CMK (cell line): ENCODE results near the gene MC1R.
A peak's percentile ranks its signal among the peaks of the same experiment; 100 is the strongest.
"Not testable (repeated sequence)": the region's sequence is repeated elsewhere in the genome, so short reads cannot be mapped to it uniquely, and the experiment has no call there.

Experiments
- DNase-seq: peaks from one replicate; pipeline ENCODE4 v3.0.0-alpha.2; 2010; ENCODE audit warnings: low read depth

MC1R gene

DNA sequence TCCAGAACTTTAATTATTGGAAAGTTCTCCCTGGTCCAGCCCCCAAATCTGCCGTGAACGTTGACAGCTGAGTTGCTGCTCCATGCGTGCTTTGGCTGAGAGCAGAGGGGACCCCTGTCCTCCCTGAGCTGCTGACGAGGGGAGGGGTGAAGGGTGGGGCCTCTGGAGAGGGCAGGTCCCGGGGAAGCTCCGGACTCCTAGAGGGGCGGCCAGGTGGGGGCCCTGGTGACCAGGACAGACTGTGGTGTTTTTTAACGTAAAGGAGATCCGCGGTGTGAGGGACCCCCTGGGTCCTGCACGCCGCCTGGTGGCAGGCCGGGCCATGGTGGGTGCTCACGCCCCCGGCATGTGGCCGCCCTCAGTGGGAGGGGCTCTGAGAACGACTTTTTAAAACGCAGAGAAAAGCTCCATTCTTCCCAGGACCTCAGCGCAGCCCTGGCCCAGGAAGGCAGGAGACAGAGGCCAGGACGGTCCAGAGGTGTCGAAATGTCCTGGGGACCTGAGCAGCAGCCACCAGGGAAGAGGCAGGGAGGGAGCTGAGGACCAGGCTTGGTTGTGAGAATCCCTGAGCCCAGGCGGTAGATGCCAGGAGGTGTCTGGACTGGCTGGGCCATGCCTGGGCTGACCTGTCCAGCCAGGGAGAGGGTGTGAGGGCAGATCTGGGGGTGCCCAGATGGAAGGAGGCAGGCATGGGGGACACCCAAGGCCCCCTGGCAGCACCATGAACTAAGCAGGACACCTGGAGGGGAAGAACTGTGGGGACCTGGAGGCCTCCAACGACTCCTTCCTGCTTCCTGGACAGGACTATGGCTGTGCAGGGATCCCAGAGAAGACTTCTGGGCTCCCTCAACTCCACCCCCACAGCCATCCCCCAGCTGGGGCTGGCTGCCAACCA is at the start of gene MC1R:
Gene MC1R (plus strand): TSS at position 410 of the 895 bp plus-strand sequence. CDS start 397 bp downstream, at position 807.
- DNase-seq: peak; percentile 64

DNA sequence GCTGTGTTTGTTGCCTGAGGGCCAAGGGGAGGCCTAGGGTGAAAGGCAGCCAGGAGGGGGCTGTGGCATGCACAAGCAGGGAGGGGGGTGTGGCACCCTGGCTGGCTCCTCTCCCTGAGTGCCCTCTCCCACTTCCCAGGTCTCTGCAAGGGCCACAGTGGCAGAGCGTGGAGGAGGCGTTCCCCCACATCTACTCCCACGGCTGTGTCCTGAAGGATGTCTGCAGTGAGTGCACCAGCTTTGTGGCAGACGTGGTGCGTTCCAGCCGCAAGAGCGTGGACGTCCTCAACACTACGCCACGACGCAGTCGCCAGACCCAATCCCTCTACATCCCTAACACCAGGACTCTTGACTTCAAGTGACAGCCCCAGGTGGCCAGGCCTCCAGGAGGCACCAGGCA is 48.8 kb upstream of the MC1R start:
- DNase-seq: no peak

DNA sequence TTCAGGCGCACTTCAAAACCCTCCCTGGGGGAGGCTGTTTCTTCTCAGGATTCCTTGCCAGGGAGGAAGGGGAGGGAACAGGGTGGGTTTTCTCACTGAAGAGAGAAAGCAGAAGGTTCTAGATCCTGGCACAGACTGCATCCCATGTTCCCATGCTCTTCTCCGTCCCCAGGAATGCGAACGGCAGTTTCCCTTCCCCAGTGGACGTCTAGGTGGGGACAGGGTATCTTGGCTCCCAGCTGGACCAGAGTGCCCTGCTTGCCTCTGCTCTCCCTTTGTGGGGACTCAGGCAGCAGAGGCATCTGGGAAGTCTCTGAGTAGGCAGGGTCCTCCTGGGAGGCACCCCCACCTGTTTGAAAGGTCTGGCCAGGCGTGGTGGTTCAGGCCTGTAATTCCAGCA is 48.2 kb upstream of the MC1R start:
- no peak for DNase-seq

DNA sequence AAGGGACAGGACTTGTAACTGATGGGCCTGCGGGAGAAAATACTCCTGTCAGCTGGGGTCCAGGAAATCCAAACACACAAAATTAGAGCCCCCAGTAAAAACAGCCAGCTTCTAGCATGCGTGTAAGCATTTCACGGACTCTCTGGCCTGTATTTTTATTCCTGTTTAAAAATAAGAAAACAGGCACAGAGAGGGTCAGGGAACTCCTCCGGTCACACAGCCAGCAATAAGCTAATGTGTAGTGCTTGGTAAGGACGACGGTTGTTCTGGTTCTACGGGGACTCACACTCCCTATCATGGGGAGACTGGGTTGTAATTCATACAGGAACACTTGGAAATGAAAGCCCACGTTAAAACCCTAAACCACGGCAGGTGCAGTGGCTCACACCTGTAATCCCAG is 46.8 kb upstream of the MC1R start:
- no peak for DNase-seq

DNA sequence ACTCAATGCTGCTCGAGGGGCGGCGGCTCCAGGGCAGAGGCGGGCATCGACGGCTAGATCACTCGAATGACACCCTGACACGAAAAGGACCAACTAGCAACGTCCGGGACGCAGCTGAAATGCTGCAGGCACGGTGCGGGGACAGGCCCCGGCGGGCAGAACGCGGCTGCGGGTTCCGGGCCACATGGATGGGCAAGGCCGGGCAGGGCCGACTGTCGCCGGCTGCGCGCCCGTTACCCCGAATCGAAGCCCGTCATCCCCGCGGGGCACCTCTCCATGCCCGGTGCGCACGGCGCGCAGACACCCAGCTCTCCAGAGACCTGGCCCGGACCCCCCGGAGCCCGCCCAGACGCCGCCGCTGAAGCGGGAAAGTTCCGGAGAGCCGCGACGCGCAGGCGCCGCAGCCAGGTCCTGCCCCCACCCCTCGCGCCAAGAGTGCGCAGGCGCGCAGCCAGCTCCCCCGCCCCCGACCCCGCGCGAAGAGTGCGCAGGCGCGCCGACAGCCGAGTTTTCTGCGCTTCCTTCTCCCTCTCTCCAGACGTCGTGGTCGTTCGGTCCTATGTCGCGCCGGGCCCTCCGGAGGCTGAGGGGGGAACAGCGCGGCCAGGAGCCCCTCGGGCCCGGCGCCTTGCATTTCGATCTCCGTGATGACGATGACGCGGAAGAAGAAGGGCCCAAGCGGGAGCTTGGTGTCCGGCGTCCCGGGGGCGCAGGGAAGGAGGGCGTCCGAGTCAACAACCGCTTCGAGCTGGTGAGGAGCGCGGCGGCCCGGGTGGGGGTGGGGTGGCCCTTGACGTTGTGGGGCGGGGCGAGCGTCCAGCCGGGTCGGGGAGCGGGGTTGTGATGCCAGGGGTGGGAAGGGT is 45.3 kb upstream of the MC1R start, which contains the start of gene TCF25:
Gene TCF25 (plus strand): TSS at position 484 of the 863 bp plus-strand sequence. CDS start 76 bp downstream, at position 560.
- peak; percentile 67 for DNase-seq

DNA sequence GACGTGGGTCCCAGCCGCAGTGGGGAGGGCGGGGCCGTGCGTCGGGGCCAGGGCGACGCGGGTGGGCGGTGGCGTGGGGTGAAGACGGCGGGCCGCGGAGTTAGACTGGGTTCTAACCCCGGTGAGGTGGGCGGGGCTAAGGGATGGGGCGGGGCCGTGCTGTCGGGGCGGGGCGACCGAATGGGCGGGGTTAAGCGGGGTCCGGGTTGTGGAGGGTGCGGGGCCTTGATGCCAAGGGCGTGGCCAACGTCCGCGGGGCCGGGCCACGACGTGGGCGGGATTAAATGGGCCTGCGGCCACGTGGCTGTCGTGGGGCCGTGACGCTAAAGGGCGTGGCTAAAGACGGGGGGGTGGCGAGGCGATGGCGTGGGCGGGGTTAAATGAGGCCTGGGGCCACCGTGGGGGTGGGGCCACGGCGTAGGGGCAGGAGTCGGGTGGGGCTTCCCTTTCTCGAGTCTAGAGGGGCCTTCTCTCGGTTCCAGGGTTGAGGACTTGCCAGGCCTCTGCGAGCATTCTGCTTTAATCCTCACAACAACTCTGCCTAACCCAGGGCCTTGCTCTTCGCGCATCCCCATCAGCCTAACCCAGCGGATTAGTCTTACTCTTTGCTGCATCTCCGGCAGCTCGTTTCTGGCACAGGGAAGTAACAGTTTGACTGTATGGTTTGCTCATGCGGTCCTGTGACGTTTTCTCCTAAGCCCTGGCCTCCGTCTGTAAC is 44.5 kb upstream of the MC1R start:
- DNase-seq: peak; percentile 91

DNA sequence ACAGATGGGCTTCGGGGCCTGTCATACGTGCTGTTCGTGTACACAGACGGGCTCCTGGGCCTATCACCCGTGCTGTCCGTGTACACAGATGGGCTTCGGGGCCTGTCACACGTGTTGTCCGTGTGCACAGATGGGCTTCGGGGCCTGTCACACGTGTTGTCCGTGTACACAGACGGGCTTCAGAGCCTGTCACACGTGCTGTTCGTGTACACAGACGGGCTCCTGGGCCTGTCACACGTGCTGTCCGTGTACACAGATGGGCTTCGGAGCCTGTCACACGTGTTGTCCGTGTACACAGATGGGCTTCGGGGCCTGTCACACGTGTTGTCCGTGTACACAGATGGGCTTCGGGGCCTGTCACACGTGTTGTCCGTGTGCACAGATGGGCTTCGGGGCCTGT is 39.5 kb upstream of the MC1R start:
- DNase-seq: not testable (repeated sequence)

DNA sequence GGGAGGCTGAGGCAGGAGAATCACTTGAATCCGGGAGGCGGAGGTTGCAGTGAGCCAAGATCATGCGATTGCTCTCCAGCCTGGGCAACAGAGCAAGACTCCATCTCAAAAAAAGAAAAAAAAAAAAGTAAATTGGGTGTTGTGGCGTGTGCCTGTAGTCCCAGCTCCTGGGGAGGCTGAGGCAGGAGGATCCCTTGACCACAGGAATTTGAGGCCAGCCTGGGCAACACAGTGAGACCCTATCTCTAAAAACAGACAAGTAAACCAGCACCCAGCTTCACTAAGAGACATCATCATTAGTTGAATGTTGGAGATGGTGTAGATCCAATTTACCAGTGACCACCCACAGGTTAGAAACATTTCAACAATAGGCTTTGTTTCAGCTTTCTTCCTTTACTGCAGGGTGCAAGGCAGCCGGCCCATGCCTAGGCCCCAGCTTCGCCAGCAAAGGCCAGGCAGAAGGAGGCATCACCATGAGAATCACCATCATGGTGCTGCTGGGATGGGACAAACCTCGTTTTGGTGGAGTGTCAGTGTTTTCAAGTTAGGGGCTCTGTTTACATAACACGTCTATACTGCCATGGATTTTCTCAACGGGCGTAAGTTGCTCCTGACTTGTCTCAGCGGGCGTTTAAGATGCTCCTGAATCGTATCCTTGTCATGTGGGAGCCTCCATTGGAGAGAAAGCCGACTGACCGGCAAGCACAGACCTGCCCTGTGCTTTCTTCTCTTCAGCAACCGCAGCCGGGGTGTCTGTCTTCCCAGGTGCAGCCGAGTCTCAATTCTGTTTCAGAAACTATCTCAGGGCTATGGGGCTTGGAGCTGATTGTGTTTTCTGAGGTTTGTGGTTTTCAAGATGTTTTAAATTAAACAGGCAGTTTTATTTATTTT is 37.9 kb upstream of the MC1R start:
- DNase-seq: no peak

DNA sequence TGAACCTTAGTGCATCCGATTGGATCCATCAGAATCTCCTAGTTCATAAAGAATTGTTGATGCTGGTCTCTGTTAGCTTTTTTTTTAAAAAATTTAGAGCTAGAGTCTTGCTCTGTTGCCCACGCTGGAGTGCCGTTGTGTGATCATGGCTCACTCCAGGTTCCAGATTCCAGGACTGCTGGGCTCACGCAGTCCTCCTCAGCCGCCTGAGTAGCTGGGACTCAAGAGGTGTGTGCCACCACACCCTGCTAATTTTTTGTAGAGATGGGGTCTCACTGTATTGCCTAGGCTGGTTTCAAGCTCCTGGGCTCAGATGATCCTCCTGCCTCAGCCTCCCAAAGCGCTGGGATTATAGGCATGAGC is 37.3 kb upstream of the MC1R start:
- DNase-seq: no peak

DNA sequence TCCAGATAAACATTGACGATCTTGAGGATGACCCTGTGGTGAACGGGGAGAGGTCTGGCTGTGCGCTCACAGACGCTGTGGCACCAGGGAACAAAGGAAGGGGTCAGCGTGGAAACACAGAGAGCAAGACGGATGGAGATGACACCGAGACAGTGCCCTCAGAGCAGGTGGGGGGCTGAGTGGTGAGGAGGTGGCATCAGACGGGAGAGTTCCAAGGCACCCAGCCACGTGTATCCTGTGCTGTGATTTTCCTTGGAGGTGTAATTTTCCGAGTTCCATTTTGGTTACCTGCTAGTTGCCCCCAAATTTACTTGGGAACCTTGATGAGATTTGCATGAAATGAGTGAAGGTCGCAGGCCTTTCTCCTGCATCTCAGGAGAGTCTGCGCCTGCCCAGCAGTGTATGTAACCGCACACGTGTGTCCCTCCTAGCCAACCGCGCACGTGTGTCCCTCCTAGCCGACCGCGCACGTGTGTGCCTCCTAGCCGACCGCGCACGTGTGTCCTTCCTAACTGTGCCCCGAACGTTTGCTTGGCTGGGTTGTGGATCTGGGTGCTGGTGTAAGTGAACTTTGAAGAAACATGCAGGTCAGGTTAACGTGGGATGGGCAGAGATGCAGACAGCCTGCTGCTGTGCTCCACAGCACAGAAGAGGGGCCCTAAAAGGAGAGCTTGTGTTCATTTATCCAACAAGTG is 35.2 kb upstream of the MC1R start:
- DNase-seq: no peak

DNA sequence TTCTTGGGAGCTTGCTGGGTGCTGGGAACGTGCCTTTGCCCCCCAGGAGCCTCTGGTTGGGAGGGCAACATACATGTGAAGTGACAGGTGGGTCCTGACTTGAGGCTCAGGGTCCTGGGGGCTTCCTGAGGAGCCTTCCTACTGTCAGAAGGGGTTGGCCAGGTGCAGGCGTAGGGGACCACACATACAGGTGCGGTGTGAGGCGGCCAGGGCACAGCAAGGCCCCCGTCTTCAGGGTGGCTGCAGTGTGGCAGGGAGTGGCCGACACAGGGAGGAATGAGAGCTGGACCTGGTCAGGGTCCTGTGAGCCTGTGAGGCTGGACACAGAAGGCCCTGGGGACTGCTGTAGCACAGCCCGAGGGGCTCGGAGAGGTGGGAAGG is 34.6 kb upstream of the MC1R start:
- no peak for DNase-seq

DNA sequence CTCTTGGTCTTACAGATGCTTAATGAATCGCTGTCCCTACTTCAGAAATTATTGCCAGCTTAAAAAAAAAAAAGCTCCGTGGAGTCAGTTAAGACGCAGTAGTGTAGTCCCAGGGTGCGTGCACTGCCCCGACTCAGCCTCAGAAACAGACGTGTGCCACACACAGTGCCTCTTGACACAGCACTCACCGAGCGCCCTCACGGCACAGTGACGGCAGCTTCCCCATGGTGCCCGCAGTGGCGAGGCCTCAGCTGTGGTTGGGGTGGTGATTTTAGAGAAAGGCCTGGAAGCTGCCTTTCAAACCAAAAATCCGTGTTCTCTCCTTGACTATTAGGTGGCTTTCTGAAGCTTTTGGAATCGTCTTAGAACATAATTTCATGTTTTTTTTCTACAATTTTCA is 31.4 kb upstream of the MC1R start:
- DNase-seq: no peak

DNA sequence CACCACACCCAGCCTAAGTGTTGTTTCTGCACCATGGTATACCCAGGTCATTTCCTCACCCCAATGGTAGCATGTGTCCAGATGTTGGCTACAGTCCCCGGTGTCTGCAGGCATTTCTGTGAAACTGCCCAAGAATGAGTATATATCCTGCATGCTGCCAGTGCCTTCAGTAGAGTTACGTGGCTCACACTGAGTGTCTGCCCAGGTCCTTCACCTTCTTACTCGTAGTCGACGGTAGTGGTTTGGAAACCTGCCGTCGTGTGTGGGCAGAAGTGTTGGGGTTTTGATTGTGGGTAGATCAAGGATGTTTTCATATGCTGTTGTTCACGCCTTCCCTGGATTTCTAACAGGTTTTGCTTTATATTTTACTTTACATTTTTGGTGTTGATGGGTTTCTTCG is 28.5 kb upstream of the MC1R start:
- no peak for DNase-seq

DNA sequence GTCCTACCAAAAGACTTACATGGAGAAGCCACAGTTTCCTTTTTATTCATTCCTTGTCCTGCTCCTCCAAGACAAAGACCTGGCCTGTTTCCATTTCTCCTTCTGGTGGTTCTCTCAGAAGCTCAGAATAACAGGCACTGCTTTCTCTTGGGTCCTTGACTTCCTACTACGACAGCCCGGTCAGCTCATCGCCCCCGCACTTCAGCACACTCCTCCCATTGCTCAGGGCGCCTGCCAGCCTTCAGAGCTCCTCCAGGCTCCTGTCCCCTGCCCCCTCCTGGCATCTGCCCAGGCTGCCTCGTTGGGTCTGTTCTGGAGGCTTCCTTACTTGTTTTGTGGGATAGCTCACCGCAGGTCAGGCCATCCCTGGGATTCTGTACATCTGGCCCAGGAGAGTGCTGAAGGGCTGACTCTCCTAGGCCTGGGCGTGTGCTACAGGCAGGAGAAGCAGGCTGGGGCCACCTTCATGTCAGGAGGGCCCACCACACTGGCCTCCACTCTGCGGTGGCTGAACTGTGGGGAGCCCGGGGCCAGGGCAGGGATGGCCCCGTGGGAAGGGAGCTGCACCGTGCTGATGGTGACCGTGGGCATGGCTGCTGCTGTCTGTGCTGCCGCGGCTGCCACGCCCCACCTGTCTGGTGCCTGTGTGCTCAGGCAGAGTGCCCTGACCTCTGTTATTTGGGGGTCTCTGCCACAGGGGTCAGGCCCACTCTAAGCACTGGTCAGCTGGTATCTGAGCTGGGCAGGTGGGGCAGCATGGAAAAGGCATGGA is 27.6 kb upstream of the MC1R start:
- DNase-seq: no peak

DNA sequence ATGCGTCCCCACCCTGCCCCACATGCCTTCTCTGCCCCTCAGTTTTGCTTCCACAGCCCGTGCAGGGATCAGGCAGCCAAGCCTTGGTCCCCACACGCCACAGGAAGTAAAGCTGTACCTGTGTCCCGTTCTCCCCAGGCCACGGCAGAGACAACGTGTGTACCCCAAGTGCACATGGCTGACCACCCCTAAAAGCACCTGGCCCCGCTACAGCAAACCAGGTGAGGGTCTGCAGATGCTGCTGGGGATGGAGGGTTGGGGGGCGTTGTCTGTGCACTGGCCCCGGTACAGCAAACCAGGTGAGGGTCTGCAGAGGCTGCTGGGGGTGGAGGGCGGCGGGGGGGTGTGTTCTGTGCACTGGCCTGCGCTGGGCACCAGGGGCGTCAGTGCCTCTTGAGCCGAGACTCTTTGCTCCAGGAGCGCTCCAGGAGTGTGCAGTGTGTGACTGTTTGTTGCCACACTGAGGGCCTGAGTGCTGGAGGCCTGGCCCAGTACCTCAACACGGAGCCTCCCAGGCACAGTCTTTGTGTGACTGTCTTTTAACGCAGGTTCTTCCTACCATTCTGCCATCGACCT is 26.5 kb upstream of the MC1R start:
- DNase-seq: no peak

DNA sequence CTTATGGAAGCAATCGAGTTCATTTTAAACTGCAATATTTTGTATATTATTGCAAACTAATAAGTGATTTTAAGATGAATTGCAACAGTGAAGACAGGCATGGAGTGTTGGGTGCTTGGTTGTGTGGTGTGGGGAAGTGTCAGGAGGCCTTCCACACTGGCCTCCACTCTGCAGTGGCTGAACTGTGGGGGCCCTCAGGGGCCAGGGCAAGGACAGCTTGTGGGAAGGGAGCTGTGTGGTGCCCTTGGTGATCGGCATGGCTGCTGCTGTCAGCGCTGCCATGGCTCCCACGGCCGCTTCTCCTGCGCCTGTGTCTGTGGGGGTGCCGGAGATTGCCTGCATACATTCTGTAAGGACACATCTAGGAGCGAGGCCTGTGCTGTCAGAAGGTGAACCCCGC is 26.0 kb upstream of the MC1R start:
- no peak for DNase-seq

DNA sequence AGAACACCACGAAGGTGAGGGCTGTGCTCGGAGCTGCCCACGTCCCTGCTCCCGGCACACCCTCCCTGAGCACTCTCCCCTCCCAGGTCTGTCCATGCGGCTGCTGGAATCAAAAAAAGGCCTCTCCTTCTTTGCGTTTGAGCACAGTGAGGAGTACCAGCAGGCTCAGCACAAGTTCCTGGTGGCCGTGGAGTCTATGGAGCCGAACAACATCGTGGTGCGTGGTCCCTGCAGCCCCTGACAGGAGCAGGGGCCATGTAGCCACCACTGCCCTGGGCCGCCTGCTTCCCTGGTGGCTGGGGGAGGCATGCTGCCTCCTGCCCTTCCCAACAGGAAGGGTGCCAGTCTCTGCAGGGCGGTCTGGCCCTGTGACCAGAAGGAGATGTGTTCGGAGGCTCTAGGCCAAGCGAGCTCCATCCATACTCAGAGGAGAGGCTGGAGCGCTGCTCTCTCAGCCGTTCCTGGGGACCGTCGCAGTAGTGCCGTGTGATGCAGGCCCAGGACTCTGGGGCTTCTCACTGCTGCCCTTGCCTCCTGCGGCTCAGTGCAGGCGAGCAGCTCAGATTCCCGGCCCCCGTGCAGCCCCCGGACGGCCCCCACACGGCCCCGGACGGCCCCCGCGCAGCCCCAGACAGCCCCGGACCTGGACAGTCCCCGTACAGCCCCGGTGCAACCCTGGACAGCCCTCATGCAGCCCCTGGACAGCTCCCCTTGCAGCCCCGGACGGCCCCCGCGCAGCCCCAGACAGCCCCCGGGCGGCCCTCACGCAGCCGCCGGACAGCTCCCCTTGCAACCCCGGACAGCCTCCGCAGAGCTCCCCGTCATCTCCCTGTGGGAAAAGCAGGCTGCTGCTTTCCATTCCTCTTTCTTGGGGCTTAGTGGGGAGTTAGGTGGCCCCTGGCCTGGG is 24.8 kb upstream of the MC1R start:
- DNase-seq: no peak

DNA sequence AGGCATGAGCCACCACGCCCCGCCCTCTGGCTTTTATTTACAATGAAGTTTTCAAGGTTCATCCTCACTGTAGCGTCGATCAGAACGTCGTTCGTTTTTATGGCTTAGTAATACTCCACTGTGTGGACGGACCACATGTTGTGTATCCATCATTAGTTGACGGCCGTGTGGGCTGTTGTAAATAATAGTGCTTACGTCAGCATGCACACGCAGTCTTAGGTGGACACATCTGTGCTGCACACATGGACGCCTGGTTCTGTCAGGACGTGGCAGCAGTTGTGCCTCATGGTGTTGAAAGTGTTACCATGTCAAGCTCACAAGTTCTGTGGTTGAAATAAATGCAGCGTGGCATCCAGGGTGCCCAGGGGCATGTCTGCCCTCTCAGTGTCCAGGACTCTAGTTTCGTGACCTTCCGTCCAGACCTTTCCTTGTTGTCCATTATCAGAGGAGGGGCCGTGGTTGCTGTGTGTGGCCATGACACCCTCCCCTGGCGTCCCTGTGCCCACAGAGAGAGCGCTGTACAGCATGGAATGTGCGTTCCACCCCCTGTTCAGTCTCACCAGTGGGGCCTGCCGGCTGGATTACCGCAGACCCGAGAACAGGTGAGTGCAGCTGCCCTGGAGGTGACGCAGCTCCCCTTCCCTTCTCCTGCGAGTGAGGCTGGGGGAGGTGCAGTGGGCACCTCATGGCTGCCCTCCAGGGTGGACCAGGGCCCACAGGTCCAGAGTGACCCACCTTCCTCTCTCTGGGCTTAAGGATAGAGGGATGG is 23.0 kb upstream of the MC1R start:
- no peak for DNase-seq
